Endothelial cell of hepatic sinusoid (primary cell): ENCODE data around the gene INIP.

Experiments used
- in situ Hi-C: cut with HindIII; loops from 2 replicates; pipeline ENCODE4 v1.10.0; 2017; ENCODE audit warnings: low sequenced_read_pairs

The INIP gene

GRCh38 chr9:112717661-112718331 lies at the start of gene INIP:
Gene INIP, minus strand, starts transcription at chr9:112718117. Its CDS starts 1,632 bp downstream, at chr9:112716485.
- in situ Hi-C loops = loop anchor here (5.0 kb wide), 1 partner anchor 80 kb away; no protein-coding TSS in a partner anchor

GRCh38 chr9:112765281-112765680 lies 47.4 kb upstream of the INIP start:
- in situ Hi-C loops = no loop called here

- in situ Hi-C loops = no loop called here
Observed at GRCh38 chr9:112764837-112765236, 46.9 kb upstream of the INIP start.

GRCh38 chr9:112764344-112764743 lies 46.4 kb upstream of the INIP start:
- in situ Hi-C loops = no loop called here

- in situ Hi-C loops = no loop called here
Observed at GRCh38 chr9:112762726-112763518, 45.0 kb upstream of the INIP start.

GRCh38 chr9:112761912-112762655 lies 44.2 kb upstream of the INIP start:
- in situ Hi-C loops = no loop called here

GRCh38 chr9:112760821-112761220 lies 42.9 kb upstream of the INIP start:
- in situ Hi-C loops = no loop called here

- in situ Hi-C loops = no loop called here
Observed at GRCh38 chr9:112757940-112758339, 40.0 kb upstream of the INIP start.

GRCh38 chr9:112757282-112757883 lies 39.5 kb upstream of the INIP start:
- in situ Hi-C loops = no loop called here

- in situ Hi-C loops = no loop called here
Observed at GRCh38 chr9:112755675-112756074, 37.8 kb upstream of the INIP start.

DNA sequence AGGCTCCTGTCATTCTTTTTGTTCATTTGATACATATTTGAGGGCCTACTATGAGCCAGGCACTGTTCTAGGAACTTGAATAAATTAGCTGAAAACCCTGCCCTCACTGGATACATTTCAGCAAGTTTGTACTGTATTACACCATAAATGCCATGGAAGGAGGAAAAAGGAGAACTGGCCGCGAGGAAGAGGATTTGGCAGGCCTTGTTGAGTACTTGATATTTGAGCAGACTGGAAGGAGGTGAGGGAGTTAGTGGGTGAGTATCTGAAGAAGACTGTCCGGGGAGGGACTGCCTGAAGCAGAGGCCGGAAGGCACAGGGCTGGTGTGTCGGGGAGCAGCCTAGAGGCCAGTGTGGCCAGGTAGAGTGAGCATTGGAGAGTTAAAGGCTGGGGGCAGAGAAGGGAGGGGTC lies 37.1 kb upstream of the INIP start:
- in situ Hi-C loops = no loop called here

DNA sequence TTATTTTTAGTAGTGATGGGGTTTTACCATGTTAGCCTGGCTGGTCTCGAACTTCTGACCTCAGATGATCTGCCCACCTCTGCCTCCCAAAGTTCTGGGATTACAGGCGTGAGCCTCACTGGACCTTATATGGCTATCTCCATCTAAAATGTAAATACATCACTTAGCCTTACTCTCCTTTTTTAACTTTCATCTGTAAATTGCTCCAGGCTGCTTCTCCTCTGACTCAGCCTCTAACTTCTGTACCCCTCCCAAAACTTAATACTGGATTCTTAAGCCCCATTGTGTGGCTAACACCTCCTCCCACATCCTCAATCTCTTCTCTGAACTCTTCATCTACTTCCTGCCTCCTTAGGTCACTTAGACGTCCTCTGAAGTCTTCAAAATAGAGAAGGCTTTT lies 36.7 kb upstream of the INIP start:
- in situ Hi-C loops = no loop called here

DNA sequence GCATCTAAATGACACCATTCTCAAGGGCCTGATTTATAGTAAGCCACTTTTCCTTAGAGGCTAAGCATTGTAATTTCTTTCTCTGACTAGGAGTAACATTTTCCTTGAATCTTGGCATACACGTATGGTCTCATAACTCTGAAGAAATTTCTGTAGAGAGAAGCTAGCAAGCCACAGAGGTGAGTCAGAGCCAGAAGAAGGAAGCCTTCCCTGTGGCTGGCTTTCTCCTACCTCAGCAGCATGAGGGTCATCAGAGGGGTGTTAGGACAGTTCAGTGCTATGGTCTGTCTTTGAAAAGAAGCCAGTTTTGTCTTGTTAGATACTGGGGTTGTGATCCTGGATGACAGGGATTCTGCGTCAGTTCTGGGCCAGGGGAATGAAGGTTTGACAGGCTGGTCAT lies 35.8 kb upstream of the INIP start:
- in situ Hi-C loops = no loop called here

DNA sequence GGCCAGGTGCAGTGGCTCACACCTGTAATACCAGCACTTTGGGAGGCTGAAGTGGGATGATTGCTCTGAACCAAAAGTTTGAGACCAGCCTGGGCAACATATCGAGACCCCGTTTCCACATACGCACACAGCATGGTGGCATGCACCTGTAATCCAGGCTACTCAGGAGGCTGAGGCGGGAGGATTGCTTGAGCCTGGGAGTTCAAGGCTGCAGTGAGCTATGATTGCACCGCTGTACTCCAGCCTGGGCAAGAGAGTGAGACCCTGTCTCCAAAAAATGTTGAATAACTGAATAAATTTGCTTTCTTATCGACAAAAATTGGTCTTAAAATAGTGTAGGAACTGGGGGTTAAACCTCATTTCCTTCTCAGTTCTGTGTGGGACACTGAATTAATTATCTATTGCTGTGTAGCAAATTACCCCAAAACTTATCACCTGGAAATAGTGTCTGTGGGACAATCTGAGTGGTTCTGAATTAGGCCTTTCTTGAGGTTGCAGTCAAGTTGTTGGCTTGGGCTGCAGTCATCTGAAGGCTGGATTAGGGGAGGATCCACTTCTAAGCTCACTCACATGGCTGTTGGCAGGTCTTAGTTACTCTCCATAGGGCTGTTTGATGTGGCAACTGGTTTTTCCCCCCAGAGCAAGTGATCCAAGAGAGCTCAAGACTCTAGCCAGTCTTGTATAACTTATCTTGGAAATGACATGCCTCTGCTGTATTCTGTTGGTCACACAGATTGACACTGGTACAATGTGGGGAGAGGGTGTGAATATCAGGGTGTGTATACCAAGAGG lies 34.6 kb upstream of the INIP start:
- in situ Hi-C loops = no loop called here

- in situ Hi-C loops = no loop called here
Observed at GRCh38 chr9:112751056-112751795, 33.3 kb upstream of the INIP start.

- in situ Hi-C loops = no loop called here
Observed at GRCh38 chr9:112750764-112751055, 32.8 kb upstream of the INIP start.

DNA sequence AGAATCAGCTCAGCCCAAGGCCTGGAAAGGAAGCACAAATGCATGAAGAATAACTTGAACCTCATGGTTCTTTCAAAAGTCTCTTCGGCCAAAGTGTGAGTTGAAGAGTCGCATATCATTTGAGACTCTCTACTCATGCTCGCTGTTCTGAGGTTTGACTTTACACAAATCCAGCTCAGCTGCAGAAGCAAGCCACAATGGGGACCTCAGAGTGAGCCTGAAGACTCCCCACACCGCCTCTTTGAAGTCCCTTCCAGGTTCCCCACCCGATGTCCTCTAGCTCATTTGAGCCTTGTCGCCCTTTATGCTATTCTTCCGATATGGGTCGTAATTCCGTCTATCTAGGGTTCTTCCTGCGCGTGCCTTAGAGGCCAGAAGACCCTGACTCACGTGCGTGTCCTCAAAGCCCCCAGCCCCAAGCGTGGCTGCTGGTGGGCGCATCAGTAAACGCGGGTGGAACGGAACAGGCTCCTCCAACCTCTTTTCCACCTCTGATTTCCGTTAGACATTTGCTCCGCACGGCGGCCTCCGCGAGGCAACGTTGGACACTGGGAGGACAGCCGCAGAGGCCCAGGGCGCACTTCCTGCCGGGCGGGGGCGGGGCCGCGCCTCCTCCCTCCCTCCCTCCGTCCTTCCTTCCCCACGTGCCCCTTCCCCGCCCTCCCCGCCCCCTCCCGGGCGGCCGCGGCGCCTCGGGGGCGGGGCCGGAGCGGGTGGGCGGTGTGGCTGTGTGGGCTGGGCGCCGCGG lies 32.3 kb upstream of the INIP start, which contains the start of gene SNX30:
TSS of gene SNX30 (plus strand) at position 745 of the 748 bp plus-strand sequence. CDS start 242 bp downstream, outside the sequence.
- in situ Hi-C loops = no loop called here

DNA sequence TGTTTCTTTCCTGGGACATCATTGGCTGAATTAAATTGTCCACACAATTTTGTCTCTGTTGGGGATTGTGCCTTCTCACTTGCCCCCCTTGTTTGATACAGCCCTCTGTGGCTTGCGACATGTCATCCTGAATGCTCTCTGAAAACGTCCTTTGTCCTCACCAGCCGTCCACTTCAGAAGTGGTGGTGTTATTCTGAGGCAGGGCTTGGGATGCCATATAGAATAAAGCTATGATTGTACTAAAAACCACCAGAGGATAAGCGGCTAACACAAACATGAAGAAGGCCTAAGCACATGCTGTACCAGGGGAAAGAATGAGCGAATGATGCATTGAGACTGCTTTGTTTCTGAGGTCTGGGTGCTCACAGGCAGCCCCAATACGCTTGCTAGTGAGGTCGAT lies 29.2 kb upstream of the INIP start:
- in situ Hi-C loops = no loop called here

- in situ Hi-C loops = no loop called here
Observed at GRCh38 chr9:112744177-112744576, 26.3 kb upstream of the INIP start.
